ENCODE measurements around the gene HECTD2.
"Not testable (repeated sequence)": the region's sequence is repeated elsewhere in the genome, so short reads cannot be mapped to it uniquely, and the experiment has no call there.

HECTD2 gene

DNA sequence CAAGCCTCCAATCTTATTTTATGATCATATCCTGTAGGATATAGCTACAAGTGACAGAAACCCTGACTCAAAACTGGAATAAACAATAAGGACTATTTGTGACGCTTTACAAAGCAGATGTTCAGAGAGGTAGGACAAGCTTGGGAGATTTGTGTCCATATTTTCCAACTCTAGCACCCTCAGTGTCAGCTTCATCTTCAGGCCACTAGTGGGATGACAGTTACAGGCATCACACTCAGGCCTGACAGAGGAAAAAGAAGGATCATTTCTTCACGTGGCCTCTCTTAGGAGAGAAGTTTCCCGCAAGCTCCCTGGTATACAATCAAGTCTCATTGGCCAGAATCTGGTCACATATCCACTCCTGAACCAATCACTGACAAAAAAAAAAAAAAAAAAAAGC is 148.3 kb downstream of the HECTD2 start:
- DNase-seq (ENCODE audit: low read depth), result no peak
- H3K4me3 ChIP-seq (ENCODE audit: low read depth, low read length), result no peak overlapping the region
- TF ChIP-seq, protein P1, sequence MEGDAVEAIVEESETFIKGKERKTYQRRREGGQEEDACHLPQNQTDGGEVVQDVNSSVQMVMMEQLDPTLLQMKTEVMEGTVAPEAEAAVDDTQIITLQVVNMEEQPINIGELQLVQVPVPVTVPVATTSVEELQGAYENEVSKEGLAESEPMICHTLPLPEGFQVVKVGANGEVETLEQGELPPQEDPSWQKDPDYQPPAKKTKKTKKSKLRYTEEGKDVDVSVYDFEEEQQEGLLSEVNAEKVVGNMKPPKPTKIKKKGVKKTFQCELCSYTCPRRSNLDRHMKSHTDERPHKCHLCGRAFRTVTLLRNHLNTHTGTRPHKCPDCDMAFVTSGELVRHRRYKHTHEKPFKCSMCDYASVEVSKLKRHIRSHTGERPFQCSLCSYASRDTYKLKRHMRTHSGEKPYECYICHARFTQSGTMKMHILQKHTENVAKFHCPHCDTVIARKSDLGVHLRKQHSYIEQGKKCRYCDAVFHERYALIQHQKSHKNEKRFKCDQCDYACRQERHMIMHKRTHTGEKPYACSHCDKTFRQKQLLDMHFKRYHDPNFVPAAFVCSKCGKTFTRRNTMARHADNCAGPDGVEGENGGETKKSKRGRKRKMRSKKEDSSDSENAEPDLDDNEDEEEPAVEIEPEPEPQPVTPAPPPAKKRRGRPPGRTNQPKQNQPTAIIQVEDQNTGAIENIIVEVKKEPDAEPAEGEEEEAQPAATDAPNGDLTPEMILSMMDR (IDR thresholded peaks at IDR 0.05; ENCODE audit: low read depth, low read length), result no peak
- no peak for TF ChIP-seq MYC (IDR thresholded peaks at IDR 0.05; ENCODE audit: low read depth, low read length)

DNA sequence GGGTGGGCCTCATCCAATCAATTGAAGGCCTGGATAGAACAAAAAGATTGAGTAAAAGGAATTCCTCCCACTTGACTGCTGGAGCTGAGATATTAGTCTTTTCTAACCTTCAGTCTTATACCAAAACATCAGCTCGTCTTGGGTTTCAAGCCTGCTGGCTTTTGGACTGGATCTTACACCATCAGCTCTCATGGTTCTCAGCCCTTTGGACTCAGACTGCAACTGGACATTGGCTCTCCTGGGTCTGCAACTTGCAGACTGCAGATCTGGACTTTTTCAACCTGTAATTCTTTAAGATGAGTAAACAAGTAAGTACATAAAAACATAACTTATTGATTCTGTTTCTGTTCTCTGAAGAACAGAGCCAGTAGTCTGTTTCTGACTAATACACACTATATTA is 149.0 kb downstream of the HECTD2 start:
- TF ChIP-seq MYC (IDR thresholded peaks at IDR 0.05; ENCODE audit: low read depth, low read length) (no peak), POLR2A (IDR thresholded peaks at IDR 0.05; ENCODE audit: extremely low read depth, insufficient read length) (no peak)
- TF ChIP-seq, protein P1 (IDR thresholded peaks at IDR 0.05; ENCODE audit: low read depth, low read length), result no peak
- TF ChIP-seq, protein P2, sequence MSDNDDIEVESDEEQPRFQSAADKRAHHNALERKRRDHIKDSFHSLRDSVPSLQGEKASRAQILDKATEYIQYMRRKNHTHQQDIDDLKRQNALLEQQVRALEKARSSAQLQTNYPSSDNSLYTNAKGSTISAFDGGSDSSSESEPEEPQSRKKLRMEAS (IDR thresholded peaks at IDR 0.05; ENCODE audit: low read depth, low read length), result no peak
- H3K4me3 ChIP-seq (ENCODE audit: low read depth, low read length), result no peak overlapping the region
- DNase-seq (ENCODE audit: low read depth), result no peak

DNA sequence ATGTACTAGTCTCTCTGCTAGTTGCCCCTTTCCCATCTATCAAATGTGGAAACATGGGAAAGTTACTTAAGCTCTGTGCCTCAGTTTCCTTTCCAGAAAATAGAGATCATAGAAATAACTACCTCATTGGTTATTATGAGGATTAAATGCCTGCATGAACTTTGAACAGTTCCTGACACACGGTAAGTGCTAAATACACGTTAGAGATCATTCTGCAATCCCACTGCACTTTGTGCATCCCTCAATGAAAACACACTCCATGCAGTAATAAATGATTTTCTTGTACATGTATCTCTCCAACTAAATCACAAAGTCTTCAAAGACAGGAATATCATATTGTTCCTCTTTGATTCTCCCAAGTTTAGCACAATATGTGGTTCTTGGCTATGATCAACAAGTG is 149.6 kb downstream of the HECTD2 start:
- no peak overlapping the region for H3K4me3 ChIP-seq (ENCODE audit: low read depth, low read length)
- TF ChIP-seq MYC (IDR thresholded peaks at IDR 0.05; ENCODE audit: low read depth, low read length) (no peak), POLR2A (IDR thresholded peaks at IDR 0.05; ENCODE audit: extremely low read depth, insufficient read length) (no peak)
- TF ChIP-seq, protein P2 (IDR thresholded peaks at IDR 0.05; ENCODE audit: low read depth, low read length), result no peak
- no peak for DNase-seq (ENCODE audit: low read depth)

DNA sequence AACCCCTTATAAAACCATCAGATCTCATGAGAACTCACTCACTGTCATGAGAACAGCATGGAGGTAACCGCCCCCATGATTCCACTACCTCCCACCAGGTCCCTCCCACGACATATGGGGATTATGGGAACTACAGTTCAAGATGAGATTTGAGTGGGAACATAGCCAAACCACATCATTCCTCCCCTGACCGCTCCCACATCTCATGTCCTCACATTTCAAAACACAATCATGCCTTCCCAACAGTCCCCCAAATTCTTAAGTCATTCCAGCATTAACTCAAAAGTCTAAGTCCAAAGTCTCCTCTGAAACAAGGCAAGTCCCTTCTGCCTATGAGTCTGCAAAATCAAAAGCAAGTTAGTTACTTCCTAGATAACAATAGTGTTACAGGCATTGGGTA is 150.7 kb downstream of the HECTD2 start:
- DNase-seq (ENCODE audit: low read depth); H3K4me3 ChIP-seq (ENCODE audit: low read depth, low read length): not testable (repeated sequence)

DNA sequence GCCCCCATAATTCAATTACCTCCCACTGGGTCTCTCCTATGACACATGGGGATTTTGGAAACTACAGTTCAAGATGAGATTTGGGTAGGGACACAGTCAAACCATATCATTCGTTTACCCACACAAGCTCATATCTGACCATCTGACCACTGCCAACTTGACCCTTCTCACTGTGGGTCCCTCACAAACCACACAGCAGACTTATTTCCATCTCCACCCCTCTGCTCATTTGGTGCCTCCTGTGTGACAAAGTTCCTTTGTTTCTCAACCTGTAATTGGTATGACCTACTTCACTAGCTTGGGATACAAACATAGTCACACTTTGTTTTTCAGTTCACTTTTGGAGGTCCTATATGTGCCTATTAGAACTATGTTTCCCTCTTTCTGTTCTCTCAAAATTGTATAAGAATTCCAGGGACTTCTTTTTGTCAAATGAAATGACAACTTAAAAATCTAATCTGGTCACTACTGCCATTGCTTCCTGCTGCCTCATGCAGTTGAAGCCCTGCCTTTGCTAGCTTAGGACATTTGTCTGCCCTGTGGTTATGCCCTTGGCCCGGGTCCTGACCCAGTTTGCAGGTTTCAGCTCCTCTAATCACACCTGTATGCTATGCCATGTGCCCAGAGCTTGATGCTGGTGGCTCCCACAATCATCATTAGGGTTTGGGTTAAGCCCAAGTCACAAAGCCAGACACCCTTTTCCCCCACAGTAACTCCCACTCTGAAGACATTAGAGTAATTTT is 152.9 kb downstream of the HECTD2 start:
- TF ChIP-seq, protein P1 (IDR thresholded peaks at IDR 0.05; ENCODE audit: low read depth, low read length), result no peak
- TF ChIP-seq POLR2A (IDR thresholded peaks at IDR 0.05; ENCODE audit: extremely low read depth, insufficient read length) (no peak), MYC (IDR thresholded peaks at IDR 0.05; ENCODE audit: low read depth, low read length) (no peak)
- H3K4me3 ChIP-seq (ENCODE audit: low read depth, low read length), result no peak overlapping the region
- DNase-seq (ENCODE audit: low read depth), result no peak

DNA sequence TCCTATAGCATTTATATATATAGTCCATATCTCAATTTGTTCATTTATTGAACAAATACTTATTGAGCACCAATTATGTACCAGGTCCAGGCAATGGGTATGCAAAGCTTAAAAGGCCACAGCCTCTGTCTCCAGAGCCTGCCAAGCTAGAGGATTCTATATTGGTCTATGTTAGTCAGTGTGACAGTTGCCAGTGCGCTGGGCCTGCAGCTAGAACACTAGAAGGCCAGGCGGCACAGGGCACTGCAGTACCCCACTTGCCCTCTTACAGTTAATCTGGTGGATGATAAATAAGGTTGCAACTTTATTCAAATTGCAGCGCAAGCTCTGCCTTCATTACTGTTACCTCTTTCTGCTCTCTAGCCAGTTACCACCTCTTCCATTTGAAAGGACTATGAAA is 153.9 kb downstream of the HECTD2 start:
- no peak for DNase-seq (ENCODE audit: low read depth)
- TF ChIP-seq, protein P1 (IDR thresholded peaks at IDR 0.05; ENCODE audit: low read depth, low read length), result no peak
- TF ChIP-seq MYC (IDR thresholded peaks at IDR 0.05; ENCODE audit: low read depth, low read length), result no peak
- TF ChIP-seq, protein P2 (IDR thresholded peaks at IDR 0.05; ENCODE audit: low read depth, low read length), result no peak
- TF ChIP-seq POLR2A (IDR thresholded peaks at IDR 0.05; ENCODE audit: extremely low read depth, insufficient read length), result no peak
- no peak overlapping the region for H3K4me3 ChIP-seq (ENCODE audit: low read depth, low read length)
